ENCODE data around the gene LRCH3. TPM values are rescaled to one million over a fixed set of nuclear protein-coding genes. Genes with fewer than 3 reads are reported as not detected.
A peak's percentile ranks its signal among the peaks of the same experiment; 100 is the strongest.

The LRCH3 gene
- total and polyA plus RNA-seq, 9 of the 15 experiments (the other 6 are each of a cell fraction or from before 2014, with no cell fraction given): 4.6 to 75.3 (median 30.3) TPM

DNA sequence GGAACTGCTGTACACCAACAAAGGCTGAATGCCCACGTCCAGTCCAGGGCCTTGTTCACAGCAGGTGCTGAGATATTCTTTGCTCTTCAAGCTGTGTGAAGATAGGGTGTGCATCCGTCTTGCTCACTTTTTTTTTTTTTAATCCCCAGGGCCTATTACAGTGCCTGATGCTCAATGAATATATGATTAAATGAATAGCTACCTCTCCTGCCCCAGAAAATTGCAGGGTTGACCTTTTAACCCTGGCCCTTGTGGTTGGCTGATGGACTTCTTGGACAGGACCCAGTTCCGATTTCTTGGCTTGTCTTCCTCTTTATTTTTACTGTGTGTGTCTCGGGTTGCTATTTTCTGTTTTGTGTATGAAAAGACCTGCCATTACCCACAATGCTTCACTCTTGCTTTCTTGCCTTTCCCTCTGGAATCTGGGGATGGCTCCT, 44.2 kb upstream of the LRCH3 start (continued):
- TF ChIP-seq JUN (IDR thresholded peaks at IDR 0.05; ENCODE audit: borderline replicate concordance, low read depth, low read length) (0 out of 2 replicates have a peak, but pooled peaks have one; percentile 1), JUN (CRISPR knock-in tag; IDR thresholded peaks at IDR 0.05; ENCODE audit: borderline replicate concordance) (no peak), NR2C2 (CRISPR knock-in tag; IDR thresholded peaks at IDR 0.05) (no peak), NR2C2 (tag; IDR thresholded peaks at IDR 0.05) (peak; percentile 63; the same call in 1 of the 2 replicates), TGIF2 (CRISPR knock-in tag; IDR thresholded peaks at IDR 0.05) (no peak), ILF3 (IDR thresholded peaks at IDR 0.05; ENCODE audit: borderline replicate concordance) (no peak), RBM25 (IDR thresholded peaks at IDR 0.05; ENCODE audit: low read depth, low read length, severe bottlenecking) (peak; percentile 74)
- TF ChIP-seq, protein P1, sequence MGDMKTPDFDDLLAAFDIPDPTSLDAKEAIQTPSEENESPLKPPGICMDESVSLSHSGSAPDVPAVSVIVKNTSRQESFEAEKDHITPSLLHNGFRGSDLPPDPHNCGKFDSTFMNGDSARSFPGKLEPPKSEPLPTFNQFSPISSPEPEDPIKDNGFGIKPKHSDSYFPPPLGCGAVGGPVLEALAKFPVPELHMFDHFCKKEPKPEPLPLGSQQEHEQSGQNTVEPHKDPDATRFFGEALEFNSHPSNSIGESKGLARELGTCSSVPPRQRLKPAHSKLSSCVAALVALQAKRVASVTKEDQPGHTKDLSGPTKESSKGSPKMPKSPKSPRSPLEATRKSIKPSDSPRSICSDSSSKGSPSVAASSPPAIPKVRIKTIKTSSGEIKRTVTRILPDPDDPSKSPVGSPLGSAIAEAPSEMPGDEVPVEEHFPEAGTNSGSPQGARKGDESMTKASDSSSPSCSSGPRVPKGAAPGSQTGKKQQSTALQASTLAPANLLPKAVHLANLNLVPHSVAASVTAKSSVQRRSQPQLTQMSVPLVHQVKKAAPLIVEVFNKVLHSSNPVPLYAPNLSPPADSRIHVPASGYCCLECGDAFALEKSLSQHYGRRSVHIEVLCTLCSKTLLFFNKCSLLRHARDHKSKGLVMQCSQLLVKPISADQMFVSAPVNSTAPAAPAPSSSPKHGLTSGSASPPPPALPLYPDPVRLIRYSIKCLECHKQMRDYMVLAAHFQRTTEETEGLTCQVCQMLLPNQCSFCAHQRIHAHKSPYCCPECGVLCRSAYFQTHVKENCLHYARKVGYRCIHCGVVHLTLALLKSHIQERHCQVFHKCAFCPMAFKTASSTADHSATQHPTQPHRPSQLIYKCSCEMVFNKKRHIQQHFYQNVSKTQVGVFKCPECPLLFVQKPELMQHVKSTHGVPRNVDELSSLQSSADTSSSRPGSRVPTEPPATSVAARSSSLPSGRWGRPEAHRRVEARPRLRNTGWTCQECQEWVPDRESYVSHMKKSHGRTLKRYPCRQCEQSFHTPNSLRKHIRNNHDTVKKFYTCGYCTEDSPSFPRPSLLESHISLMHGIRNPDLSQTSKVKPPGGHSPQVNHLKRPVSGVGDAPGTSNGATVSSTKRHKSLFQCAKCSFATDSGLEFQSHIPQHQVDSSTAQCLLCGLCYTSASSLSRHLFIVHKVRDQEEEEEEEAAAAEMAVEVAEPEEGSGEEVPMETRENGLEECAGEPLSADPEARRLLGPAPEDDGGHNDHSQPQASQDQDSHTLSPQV (IDR thresholded peaks at IDR 0.05): no peak
